Measurements from ENCODE around the gene ATAD1.
"Not testable (repeated sequence)": the region's sequence is repeated elsewhere in the genome, so short reads cannot be mapped to it uniquely, and the experiment has no call there.

ATAD1 gene

GRCh38 chr10:87817609-87818504, at the start of gene ATAD1:
Gene ATAD1, minus strand, starts transcription at chr10:87818226. Its CDS starts 3,627 bp downstream, at chr10:87814599.
- peak; percentile 92 for DNase-seq

GRCh38 chr10:87867453-87867852, 49.4 kb upstream of the ATAD1 start:
- DNase-seq = no peak

- DNase-seq = no peak
These were observed 48.5 kb upstream of the ATAD1 start for GRCh38 chr10:87866412-87866974.

- DNase-seq = no peak
These were observed 47.3 kb upstream of the ATAD1 start for GRCh38 chr10:87865241-87865881.

- no peak for DNase-seq
These were observed 46.6 kb upstream of the ATAD1 start for GRCh38 chr10:87864496-87865059.

- DNase-seq = peak; percentile 67
These were observed 46.0 kb upstream of the ATAD1 start for GRCh38 chr10:87863951-87864495.

- DNase-seq = peak; percentile 90
These were observed 45.3 kb upstream of the ATAD1 start, which contains the start of the genes KLLN and PTEN for GRCh38 chr10:87863053-87863943. Gene KLLN, minus strand, starts transcription at chr10:87863533. Its CDS starts 1,046 bp downstream, at chr10:87862487. Gene PTEN, plus strand, starts transcription at chr10:87863625. Its CDS starts 845 bp downstream, at chr10:87864470.

- no peak for DNase-seq
These were observed 44.6 kb upstream of the ATAD1 start for GRCh38 chr10:87862679-87863052.

GRCh38 chr10:87861953-87862678, 44.1 kb upstream of the ATAD1 start:
- DNase-seq = peak; percentile 94

GRCh38 chr10:87861566-87861952, 43.5 kb upstream of the ATAD1 start:
- no peak for DNase-seq

- no peak for DNase-seq
These were observed 42.9 kb upstream of the ATAD1 start for GRCh38 chr10:87860816-87861403.

- no peak for DNase-seq
These were observed 42.2 kb upstream of the ATAD1 start for GRCh38 chr10:87860156-87860795.

GRCh38 chr10:87855665-87856064, 37.6 kb upstream of the ATAD1 start:
- not testable (repeated sequence) for DNase-seq

GRCh38 chr10:87855247-87855646, 37.2 kb upstream of the ATAD1 start:
- not testable (repeated sequence) for DNase-seq

GRCh38 chr10:87852089-87852488, 34.1 kb upstream of the ATAD1 start:
- no peak for DNase-seq

GRCh38 chr10:87850742-87851205, 32.7 kb upstream of the ATAD1 start:
- no peak for DNase-seq

- DNase-seq = no peak
These were observed 31.0 kb upstream of the ATAD1 start for GRCh38 chr10:87849001-87849400.

GRCh38 chr10:87847550-87847949, 29.5 kb upstream of the ATAD1 start:
- no peak for DNase-seq

- DNase-seq = not testable (repeated sequence)
These were observed 28.7 kb upstream of the ATAD1 start for GRCh38 chr10:87846711-87847110.

GRCh38 chr10:87846023-87846422, 28.0 kb upstream of the ATAD1 start:
- DNase-seq = no peak

All from activated CD8-positive, alpha-beta memory T cell treated with anti-CD3 and anti-CD28 coated beads, Interleukin-2, amount 50 U/mL, for 48 hours (primary cell).